Measurements from ENCODE around the gene SYCP2. TPM values are rescaled to one million over a fixed set of nuclear protein-coding genes. Genes with fewer than 3 reads are reported as not detected.

SYCP2 gene
- total RNA-seq, 1 experiment from 2014 or later = 0.70 TPM

DNA sequence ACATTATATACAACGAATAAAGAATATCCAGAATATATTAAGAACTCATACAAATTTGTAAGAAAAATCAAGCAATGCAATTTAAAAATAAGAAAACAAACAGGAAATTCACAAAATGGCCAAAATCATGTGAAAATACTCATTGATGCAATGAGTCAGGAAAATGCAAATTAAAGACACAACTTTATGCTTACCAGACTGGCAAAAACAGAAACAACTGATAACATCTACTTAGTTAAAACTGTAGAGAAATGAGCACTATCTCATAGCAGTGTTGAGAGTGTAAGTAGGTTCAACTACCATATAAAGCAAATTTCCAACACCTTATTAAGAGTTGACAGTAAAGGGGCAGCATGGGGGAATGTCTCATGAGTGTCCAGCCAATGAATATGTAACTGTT is 62.3 kb downstream of the SYCP2 start:
- no CpG with 5 or more reads among the region's 1 CpG for WGBS (ENCODE audit: extremely low coverage, insufficient read length, low lambda C conversion rate)
- H3T11ph ChIP-seq (ENCODE audit: low read length) = no peak overlapping the region

More for the DNA sequence above, 62.3 kb downstream of the SYCP2 start:
- H4K8ac ChIP-seq (replicated peaks; ENCODE audit: insufficient read length, low read depth, low read length) = no peak overlapping the region
- no peak overlapping the region for H2BK15ac ChIP-seq (ENCODE audit: low read depth, low read length)
- no peaks in the 10 kb centered on the region for H3K79me2 ChIP-seq (ENCODE audit: insufficient read depth, low read length)
- H3K14ac ChIP-seq (ENCODE audit: insufficient read depth, low read length) = no peak overlapping the region
- no peaks in the 10 kb centered on the region for H3K79me1 ChIP-seq (ENCODE audit: insufficient read depth, low read depth, low read length, poor library complexity, severe bottlenecking)
- no peaks in the 10 kb centered on the region for H3K23me2 ChIP-seq (ENCODE audit: insufficient read length, low read depth, low read length, poor library complexity, severe bottlenecking)
- H2BK12ac ChIP-seq (ENCODE audit: insufficient read length, low read depth, low read length) = no peak overlapping the region
- no peak overlapping the region for H3K56ac ChIP-seq (ENCODE audit: insufficient read length, low read depth, low read length)
- no peaks in the 10 kb centered on the region for H4K20me1 ChIP-seq (ENCODE audit: control insufficient read depth, insufficient read depth, insufficient read length)
- H2BK5ac ChIP-seq (ENCODE audit: insufficient read length, low read length) = no peak overlapping the region
- H3K27me3 ChIP-seq (ENCODE audit: insufficient read depth, low read length) = no peaks in the 10 kb centered on the region
- no peaks in the 10 kb centered on the region for H3K36me3 Mint-ChIP-seq (ENCODE audit: insufficient read depth in 1 of 3, low read depth in 3 of 3)
- no peak overlapping the region for H3K23ac ChIP-seq (ENCODE audit: insufficient read length, low read depth, low read length)
- no peak overlapping the region for H3K27ac Mint-ChIP-seq
- H3K18ac ChIP-seq (ENCODE audit: insufficient read length, low read depth, low read length) = no peak overlapping the region
- H4K5ac ChIP-seq (ENCODE audit: insufficient read length, low read depth, low read length) = no peak overlapping the region
- no peak overlapping the region for H3K9ac ChIP-seq (ENCODE audit: extremely low read depth, insufficient read length, low read length)
- H3K9me3 Mint-ChIP-seq = no peaks in the 10 kb centered on the region
- no peak overlapping the region for H2BK120ac ChIP-seq (ENCODE audit: low read depth, low read length, poor library complexity, severe bottlenecking)
- no peak overlapping the region for H4K91ac ChIP-seq (ENCODE audit: insufficient read length, low read depth, low read length)
- H3K4me1 ChIP-seq (ENCODE audit: insufficient read depth, low read length) = no peaks in the 10 kb centered on the region
- no peak overlapping the region for H3K27ac ChIP-seq (ENCODE audit: insufficient read length, low read depth, low read length)
- H2AFZ ChIP-seq (ENCODE audit: low read length) = no peak overlapping the region
- no peak overlapping the region for H2BK20ac ChIP-seq (ENCODE audit: low read depth, low read length, poor library complexity, severe bottlenecking)
- H3K9me3 ChIP-seq (ENCODE audit: control insufficient read depth, low read depth, low read length) = no peaks in the 10 kb centered on the region
- no peak overlapping the region for H2AK5ac ChIP-seq (ENCODE audit: insufficient read length, low read length)
- H3K4me2 ChIP-seq (ENCODE audit: insufficient read depth, insufficient read length, low read length) = no peak overlapping the region
- no peaks in the 10 kb centered on the region for H3K4me1 Mint-ChIP-seq
- no peak for DNase-seq
- peaks cover 16% of the 10 kb centered on the region for H3K27me3 Mint-ChIP-seq (ENCODE audit: low read depth)
- no peak overlapping the region for H3K4ac ChIP-seq (ENCODE audit: low read depth, low read length)
- TF ChIP-seq, protein P1, sequence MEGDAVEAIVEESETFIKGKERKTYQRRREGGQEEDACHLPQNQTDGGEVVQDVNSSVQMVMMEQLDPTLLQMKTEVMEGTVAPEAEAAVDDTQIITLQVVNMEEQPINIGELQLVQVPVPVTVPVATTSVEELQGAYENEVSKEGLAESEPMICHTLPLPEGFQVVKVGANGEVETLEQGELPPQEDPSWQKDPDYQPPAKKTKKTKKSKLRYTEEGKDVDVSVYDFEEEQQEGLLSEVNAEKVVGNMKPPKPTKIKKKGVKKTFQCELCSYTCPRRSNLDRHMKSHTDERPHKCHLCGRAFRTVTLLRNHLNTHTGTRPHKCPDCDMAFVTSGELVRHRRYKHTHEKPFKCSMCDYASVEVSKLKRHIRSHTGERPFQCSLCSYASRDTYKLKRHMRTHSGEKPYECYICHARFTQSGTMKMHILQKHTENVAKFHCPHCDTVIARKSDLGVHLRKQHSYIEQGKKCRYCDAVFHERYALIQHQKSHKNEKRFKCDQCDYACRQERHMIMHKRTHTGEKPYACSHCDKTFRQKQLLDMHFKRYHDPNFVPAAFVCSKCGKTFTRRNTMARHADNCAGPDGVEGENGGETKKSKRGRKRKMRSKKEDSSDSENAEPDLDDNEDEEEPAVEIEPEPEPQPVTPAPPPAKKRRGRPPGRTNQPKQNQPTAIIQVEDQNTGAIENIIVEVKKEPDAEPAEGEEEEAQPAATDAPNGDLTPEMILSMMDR (conservative IDR thresholded peaks at IDR 0.05) = no peak
- H3K4me3 Mint-ChIP-seq = no peak overlapping the region

Data from H9 (cell line).